SK-N-SH treated with all-trans-retinoic acid at 6 μM for 48 hours (cell line): Measurements from ENCODE around the gene SFT2D3.

Source experiments
- ARNTL ChIP-seq: fragments of 450-650 bp; formaldehyde crosslinking; IDR thresholded peaks from 2 replicates; pipeline ENCODE4 v1.5.0; 2020; ENCODE audit warnings: low read depth, mild to moderate bottlenecking, moderate library complexity, borderline replicate concordance
- CSDC2 ChIP-seq: fragments of 250-450 bp; sonication (Bioruptor Pico); IDR thresholded peaks from 2 replicates; pipeline ENCODE4 v1.5.0; 2020; ENCODE audit warnings: mild to moderate bottlenecking, moderate library complexity
- CSRNP3 ChIP-seq: fragments of 250-450 bp; sonication (Bioruptor Pico); IDR thresholded peaks from 2 replicates; pipeline ENCODE4 v1.5.1; 2021; ENCODE audit warnings: mild to moderate bottlenecking, moderate library complexity
- ISL1 ChIP-seq: fragments of 250-450 bp; sonication (Bioruptor Pico); IDR thresholded peaks from 2 replicates; pipeline ENCODE4 v2.1.2; 2022; ENCODE audit warnings: mild to moderate bottlenecking, moderate library complexity
- PATZ1 ChIP-seq: fragments of 250-450 bp; sonication (Bioruptor Pico); IDR thresholded peaks from 2 replicates; pipeline ENCODE4 v1.8.0; 2020; ENCODE audit warnings: mild to moderate bottlenecking, moderate library complexity, borderline replicate concordance
- RARB ChIP-seq: fragments of 250-450 bp; sonication (Bioruptor Pico); IDR thresholded peaks from 2 replicates; pipeline ENCODE4 v1.8.0; 2021; ENCODE audit warnings: mild to moderate bottlenecking, moderate library complexity
- TCF4 ChIP-seq: fragments of 250-450 bp; sonication (Bioruptor Pico); IDR thresholded peaks from 2 replicates; pipeline ENCODE4 v1.8.0; 2021; ENCODE audit warnings: mild to moderate bottlenecking, moderate library complexity, borderline replicate concordance
- ZC3H10 ChIP-seq: fragments of 250-450 bp; sonication (Bioruptor Pico); IDR thresholded peaks from 2 replicates; pipeline ENCODE4 v1.5.1; 2021; ENCODE audit warnings: mild to moderate bottlenecking, moderate library complexity
- ZFP3 ChIP-seq: fragments of 250-450 bp; sonication (Bioruptor Pico); IDR thresholded peaks from 2 replicates; pipeline ENCODE4 v1.5.0; 2020; ENCODE audit warnings: mild to moderate bottlenecking, moderate library complexity
- ZFP30 ChIP-seq: fragments of 450-650 bp; formaldehyde crosslinking; IDR thresholded peaks from 2 replicates; pipeline ENCODE4 v1.5.0; 2022; ENCODE audit warnings: mild to moderate bottlenecking, moderate library complexity
- ZNF565 ChIP-seq: fragments of 450-650 bp; formaldehyde crosslinking; conservative IDR thresholded peaks from 2 replicates; pipeline ENCODE4 v1.5.0; 2020; ENCODE audit warnings: low read depth, mild to moderate bottlenecking, moderate library complexity
- ZNF70 ChIP-seq: fragments of 450-650 bp; formaldehyde crosslinking; IDR thresholded peaks from 2 replicates; pipeline ENCODE4 v1.5.0; 2020; ENCODE audit warnings: mild to moderate bottlenecking, moderate library complexity

GRCh38 chr2:127665267-127665893, 35.9 kb upstream of the SFT2D3 start:
- no peak for TF ChIP-seq CSRNP3
- TF ChIP-seq TCF4 (CRISPR knock-in tag) = no peak
- TF ChIP-seq ZFP3 (CRISPR knock-in tag) = no peak
- TF ChIP-seq RARB = no peak
- no peak for TF ChIP-seq ISL1 (CRISPR knock-in tag)
- no peak for TF ChIP-seq ARNTL (CRISPR knock-in tag)
- TF ChIP-seq ZNF70 (CRISPR knock-in tag) = no peak
- no peak for TF ChIP-seq ZC3H10 (CRISPR knock-in tag)
- TF ChIP-seq ZNF565 (CRISPR knock-in tag) = no peak
- TF ChIP-seq ZFP30 = no peak
- TF ChIP-seq PATZ1 (CRISPR knock-in tag) = no peak
- no peak for TF ChIP-seq CSDC2
